Pancreas (tissue), 10 donors: ENCODE results near the gene MRPL55. TPM values are rescaled to one million over a fixed set of nuclear protein-coding genes. Genes with fewer than 3 reads are reported as not detected.

ENCODE experiments used
- ATAC-seq, 4 donors: fragments of 200-7000 bp; cut with Tn5 transposase; one replicate each; pipeline versions ENCODE4 v1.8.0 to v1.9.1; 2020; ENCODE audit warnings: mild to moderate bottlenecking in 4 of 4, moderate library complexity in 4 of 4
- DNase-seq, 6 donors: peaks; one replicate each; pipeline ENCODE4 v3.0.0-alpha.2; 2020
- FAIRE-seq: peaks from 2 replicates; lab custom pipeline; 2012; peaks lifted over from hg19 to GRCh38; lab: Jason Lieb, UNC
- H3K27ac ChIP-seq, 4 donors: fragments of 200-600 bp; sonication (generic); 1 replicate in 3 of 4; 2 replicates in 1 of 4; pipeline versions ENCODE4 v1.5.0 to v1.8.0; 2020
- H3K27me3 ChIP-seq, 4 donors: fragments of 200-600 bp; one replicate each; pipeline ENCODE4 v1.8.0; 2021
- H3K36me3 ChIP-seq, 3 donors: fragments of 200-600 bp; sonication (generic) in 1 of 3; one replicate each; pipeline versions ENCODE4 v1.5.0 to v1.8.0; 2020 to 2021
- H3K4me1 ChIP-seq, 3 donors: fragments of 200-600 bp; one replicate each; pipeline ENCODE4 v1.8.0; 2021
- H3K4me3 ChIP-seq, 4 donors: fragments of 200-600 bp; sonication (generic) in 2 of 4; one replicate each; pipeline versions ENCODE4 v1.5.0 to v1.8.0; 2020 to 2021
- H3K9me3 ChIP-seq, 4 donors: fragments of 200-600 bp; one replicate each; pipeline ENCODE4 v1.8.0; 2021
- CTCF ChIP-seq, 4 donors: fragments of 200-600 bp; sonication (generic) in 3 of 4; IDR thresholded peaks; one replicate each; pipeline versions ENCODE4 v1.5.0 to v1.8.0; 2021; ENCODE audit warnings: antibody characterized with exemption in 4 of 4
- WGBS, 2 donors: extraction: QIAGEN DNeasy Blood & Tissue Kit; methylation state at CpG; one replicate each; pipeline ENCODE4 v1.1.7; 2013; 5-methylcytosine and 5-hydroxymethylcytosine counted together
- intact Hi-C, 3 donors: fragments of 100-400 bp; cut with DNase I; formaldehyde crosslinking; loops; one replicate each; pipeline versions ENCODE4 v1.11.1 to v1.14.2; 2022
- polyA plus RNA-seq, 2 donors: library from polyadenylated mRNA; stranded (reverse); fragments of 200-250 nt; gene quantifications; one replicate each; pipeline ENCODE4 v1.2.3, GENCODE V29; 2013
- total RNA-seq, 6 donors: library from RNA; stranded (reverse); fragmentation: NEBNext Ultra II Directional in 4 of 6; extraction: Animal tissue kit (Norgen Biotek cat#: 25700) in 4 of 6; gene quantifications; one replicate each; pipeline versions ENCODE4 v1.2.1 to v1.2.4, GENCODE V29; 2021 to 2023
- donor health status: healthy with polysubstance abuse.
- donor health status: DM: no; HTN: no; CAD: no; lungs with moderate emphysema.
- donor health status: DM: no; HTN: no; CAD: no.
- donor health status: control.
- donor health status: control.
- donor health status: Bipolar disorder and iron deficiency.
- donor health status: DM: yes; HTN: yes; CAD: no.
- donor health status: DM: no; HTN: no; CAD: no.
- donor health status: DM: no; HTN: no; CAD: no.
- donor health status: DM: yes; HTN: yes; CAD: no.

MRPL55 gene
- total and polyA plus RNA-seq, 8 donors = 18.1 to 113 (median 24.0) TPM

- intact Hi-C loops = no loop called here
- WGBS, 2 donors = 76 to 78% methylated on average over 7 of the region's 7 CpGs
- Histone ChIP-seq H3K27me3 (no peaks in the 10 kb centered on the region), H3K4me1 (peaks cover 5 to 9% (median 7%) of the 10 kb centered on the region in 3 donors), H3K9me3 (no peaks in the 10 kb centered on the region), H3K4me3 (peak overlapping the region in 1 of 4 donors; percentile 96), H3K27ac (no peak overlapping the region), H3K36me3 (no peaks in the 10 kb centered on the region)
- ATAC-seq (no peak), DNase-seq (no peak), FAIRE-seq (no peak)
- no peak for TF ChIP-seq CTCF (IDR thresholded peaks at IDR 0.05)
Measured at GRCh38 chr1:228110556-228110955, 1.5 kb upstream of the MRPL55 start.

- Histone ChIP-seq H3K27ac (peak overlapping the region in 3 of 4 donors; percentile 77 to 88 (median 85)), H3K4me3 (peak overlapping the region; percentile 79 to 98 (median 88)), H3K36me3 (no peaks in the 10 kb centered on the region), H3K27me3 (no peaks in the 10 kb centered on the region), H3K9me3 (no peaks in the 10 kb centered on the region), H3K4me1 (peaks cover 5 to 9% (median 7%) of the 10 kb centered on the region in 3 donors)
- WGBS, 2 donors = 13 to 14% methylated on average over 15 of the region's 15 CpGs
- intact Hi-C loops = no loop called here
- DNase-seq = no peak
- ATAC-seq = peak; percentile 11 to 26 (median 14)
- no peak for TF ChIP-seq CTCF (IDR thresholded peaks at IDR 0.05)
- FAIRE-seq = no peak
Measured at GRCh38 chr1:228109962-228110488, 926 bp upstream of the MRPL55 start.

GRCh38 chr1:228108742-228109072 lies 392 bp downstream of the MRPL55 start:
- intact Hi-C loops = no loop called here
- H3K36me3 ChIP-seq = no peaks in the 10 kb centered on the region
- no peak for DNase-seq
- no peaks in the 10 kb centered on the region for H3K27me3 ChIP-seq
- peak overlapping the region; percentile 77 to 88 (median 82) for H3K27ac ChIP-seq
- peaks cover 5 to 9% (median 7%) of the 10 kb centered on the region in 3 donors for H3K4me1 ChIP-seq
- no peak for ATAC-seq
- no peak for TF ChIP-seq CTCF (IDR thresholded peaks at IDR 0.05)
- no peak for FAIRE-seq
- 2 to 3% methylated on average over 7 to 8 of the region's 8 CpGs for WGBS, 2 donors
- H3K9me3 ChIP-seq = no peaks in the 10 kb centered on the region
- H3K4me3 ChIP-seq = peak overlapping the region; percentile 79 to 98 (median 88)

- Histone ChIP-seq H3K27me3 (no peaks in the 10 kb centered on the region), H3K27ac (peak overlapping the region in 3 of 4 donors; percentile 79 to 88 (median 85)), H3K9me3 (no peaks in the 10 kb centered on the region), H3K4me3 (peak overlapping the region; percentile 79 to 98 (median 88)), H3K4me1 (peaks cover 5 to 9% (median 7%) of the 10 kb centered on the region in 3 donors), H3K36me3 (no peaks in the 10 kb centered on the region)
- ATAC-seq = no peak
- no peak for FAIRE-seq
- no peak for TF ChIP-seq CTCF (IDR thresholded peaks at IDR 0.05)
- DNase-seq = no peak
- WGBS, 2 donors = 61 to 67% methylated on average over 11 of the region's 11 CpGs
- intact Hi-C loops = no loop called here
Measured at GRCh38 chr1:228108055-228108690, 926 bp downstream of the MRPL55 start.

GRCh38 chr1:228107636-228108035 lies 1.5 kb downstream of the MRPL55 start:
- DNase-seq (peak in 3 of 6 donors; percentile 23 to 75 (median 53)), FAIRE-seq (no peak)
- intact Hi-C loops = no loop called here

More at GRCh38 chr1:228107636-228108035, 1.5 kb downstream of the MRPL55 start:
- Histone ChIP-seq H3K4me3 (no peak overlapping the region), H3K36me3 (no peaks in the 10 kb centered on the region), H3K27me3 (no peaks in the 10 kb centered on the region), H3K4me1 (peaks cover 5 to 9% (median 7%) of the 10 kb centered on the region in 3 donors), H3K27ac (no peak overlapping the region), H3K9me3 (no peaks in the 10 kb centered on the region)
- 74 to 82% methylated on average over 19 of the region's 19 CpGs for WGBS, 2 donors
- no peak for ATAC-seq
- no peak for TF ChIP-seq CTCF (IDR thresholded peaks at IDR 0.05)
